Loucy (cell line): ENCODE data around the gene HLA-DRB1.

Experiments
- H2AFZ ChIP-seq: fragments of 200-600 bp; sonication (generic); 2 replicates; pipeline ENCODE4 v1.6.0; 2016; ENCODE audit warnings: antibody characterized with exemption, mild to moderate bottlenecking, low read length, moderate library complexity
- H3F3A ChIP-seq: fragments of 200-600 bp; 2 replicates; pipeline ENCODE4 v1.6.0; 2016; ENCODE audit warnings: antibody characterized with exemption, low read depth, mild to moderate bottlenecking
- H3K27me3 ChIP-seq: fragments of 200-600 bp; sonication (generic); 2 replicates; pipeline ENCODE4 v1.6.1; 2014; ENCODE audit warnings: low read length, mild to moderate bottlenecking; ENCODE audit not compliant: insufficient read depth, poor library complexity, severe bottlenecking
- H3K36me3 ChIP-seq: fragments of 200-600 bp; sonication (generic); 2 replicates; pipeline ENCODE4 v1.6.1; 2016; ENCODE audit warnings: low read length; ENCODE audit not compliant: insufficient read depth
- H3K4me1 ChIP-seq: fragments of 200-600 bp; sonication (generic); 2 replicates; pipeline ENCODE4 v1.5.1; 2014; ENCODE audit warnings: low read length, mild to moderate bottlenecking; ENCODE audit not compliant: insufficient read depth, poor library complexity, severe bottlenecking
- H3K4me2 ChIP-seq: fragments of 200-600 bp; sonication (generic); 2 replicates; pipeline ENCODE4 v1.6.0; 2014; ENCODE audit warnings: antibody characterized with exemption, low read length, low read depth, mild to moderate bottlenecking; ENCODE audit not compliant: poor library complexity, severe bottlenecking
- H3K4me3 ChIP-seq: fragments of 200-600 bp; sonication (generic); 2 replicates; pipeline ENCODE4 v1.5.1; 2014; ENCODE audit warnings: low read length, mild to moderate bottlenecking, mixed read lengths; ENCODE audit not compliant: poor library complexity, severe bottlenecking
- H3K79me2 ChIP-seq: fragments of 200-600 bp; sonication (generic); 2 replicates; pipeline ENCODE4 v1.6.1; 2014; ENCODE audit warnings: low read length; ENCODE audit not compliant: insufficient read depth
- H3K9ac ChIP-seq: fragments of 200-600 bp; sonication (generic); 2 replicates; pipeline ENCODE4 v1.6.0; 2014; ENCODE audit warnings: mild to moderate bottlenecking, low read depth, low read length, moderate library complexity; ENCODE audit not compliant: poor library complexity, severe bottlenecking
- H3K9me2 ChIP-seq: fragments of 200-600 bp; sonication (generic); replicated peaks from 2 replicates; pipeline ENCODE4 v1.6.1; 2016; ENCODE audit warnings: low read depth, low read length, mixed read lengths
- H3K9me3 ChIP-seq: fragments of 200-600 bp; sonication (generic); 2 replicates; pipeline ENCODE4 v1.6.1; 2014; ENCODE audit warnings: mild to moderate bottlenecking, antibody characterized with exemption, low read length, low read depth; ENCODE audit not compliant: insufficient read depth
- H4K20me1 ChIP-seq: fragments of 200-600 bp; sonication (generic); 2 replicates; pipeline ENCODE4 v1.6.0; 2014; ENCODE audit warnings: antibody characterized with exemption, low read length, mild to moderate bottlenecking; ENCODE audit not compliant: insufficient read depth, poor library complexity, severe bottlenecking
- EZH2phosphoT487 ChIP-seq: fragments of 200-600 bp; IDR thresholded peaks from 2 replicates; pipeline ENCODE4 v1.6.1; 2018; ENCODE audit warnings: antibody characterized with exemption, mild to moderate bottlenecking, moderate library complexity, borderline replicate concordance
- TF ChIP-seq, protein P1 (sequence below): fragments of 200-600 bp; sonication (generic); conservative IDR thresholded peaks from 2 replicates; pipeline ENCODE4 v1.5.1; 2014; ENCODE audit warnings: mild to moderate bottlenecking, antibody characterized with exemption, low read length

Gene HLA-DRB1

DNA sequence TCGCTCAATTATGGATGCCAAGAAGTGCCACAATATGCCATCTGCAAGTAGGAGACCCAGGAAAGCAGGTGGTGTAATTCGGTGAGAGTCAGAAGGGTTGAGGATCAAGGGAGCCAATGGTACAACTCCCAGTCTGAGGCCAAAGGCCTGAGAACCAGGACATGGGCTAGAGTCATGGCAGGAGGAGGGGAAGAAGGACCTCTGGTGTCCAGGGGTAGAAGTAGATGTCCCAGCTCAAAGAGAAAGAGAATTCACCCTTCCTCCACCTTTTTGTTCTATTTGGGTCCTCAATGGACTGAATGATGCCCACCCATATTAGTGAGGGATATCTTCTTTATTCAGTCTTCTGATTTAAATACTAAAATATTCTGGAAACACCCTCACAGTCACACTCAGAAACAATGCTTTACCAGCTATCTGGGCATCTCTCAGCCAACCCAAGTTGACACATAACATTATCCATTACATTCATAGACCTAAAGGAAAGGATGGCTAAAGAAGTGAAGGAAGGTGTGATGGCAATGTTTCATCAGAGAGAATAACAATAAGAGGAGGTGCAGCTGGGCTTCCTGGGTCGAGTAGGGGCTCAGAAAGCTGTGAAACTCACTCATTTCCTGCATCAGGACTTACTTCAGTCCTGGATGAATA is 26.4 kb upstream of the HLA-DRB1 start:
- no peaks in the 10 kb centered on the region for H3K9me3 ChIP-seq
- H3K27me3 ChIP-seq = peaks cover 7% of the 10 kb centered on the region
- no peaks in the 10 kb centered on the region for H3K36me3 ChIP-seq
- no peaks in the 10 kb centered on the region for H3F3A ChIP-seq
- no peak overlapping the region for H3K4me2 ChIP-seq
- no peaks in the 10 kb centered on the region for H3K9me2 ChIP-seq
- H4K20me1 ChIP-seq = no peaks in the 10 kb centered on the region
- H3K4me1 ChIP-seq = no peaks in the 10 kb centered on the region
- no peak overlapping the region for H3K9ac ChIP-seq
- H3K79me2 ChIP-seq = no peaks in the 10 kb centered on the region
- no peak overlapping the region for H3K4me3 ChIP-seq
- TF ChIP-seq, protein P1, sequence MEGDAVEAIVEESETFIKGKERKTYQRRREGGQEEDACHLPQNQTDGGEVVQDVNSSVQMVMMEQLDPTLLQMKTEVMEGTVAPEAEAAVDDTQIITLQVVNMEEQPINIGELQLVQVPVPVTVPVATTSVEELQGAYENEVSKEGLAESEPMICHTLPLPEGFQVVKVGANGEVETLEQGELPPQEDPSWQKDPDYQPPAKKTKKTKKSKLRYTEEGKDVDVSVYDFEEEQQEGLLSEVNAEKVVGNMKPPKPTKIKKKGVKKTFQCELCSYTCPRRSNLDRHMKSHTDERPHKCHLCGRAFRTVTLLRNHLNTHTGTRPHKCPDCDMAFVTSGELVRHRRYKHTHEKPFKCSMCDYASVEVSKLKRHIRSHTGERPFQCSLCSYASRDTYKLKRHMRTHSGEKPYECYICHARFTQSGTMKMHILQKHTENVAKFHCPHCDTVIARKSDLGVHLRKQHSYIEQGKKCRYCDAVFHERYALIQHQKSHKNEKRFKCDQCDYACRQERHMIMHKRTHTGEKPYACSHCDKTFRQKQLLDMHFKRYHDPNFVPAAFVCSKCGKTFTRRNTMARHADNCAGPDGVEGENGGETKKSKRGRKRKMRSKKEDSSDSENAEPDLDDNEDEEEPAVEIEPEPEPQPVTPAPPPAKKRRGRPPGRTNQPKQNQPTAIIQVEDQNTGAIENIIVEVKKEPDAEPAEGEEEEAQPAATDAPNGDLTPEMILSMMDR = no peak
- no peak for TF ChIP-seq EZH2phosphoT487
- H2AFZ ChIP-seq = no peak overlapping the region

DNA sequence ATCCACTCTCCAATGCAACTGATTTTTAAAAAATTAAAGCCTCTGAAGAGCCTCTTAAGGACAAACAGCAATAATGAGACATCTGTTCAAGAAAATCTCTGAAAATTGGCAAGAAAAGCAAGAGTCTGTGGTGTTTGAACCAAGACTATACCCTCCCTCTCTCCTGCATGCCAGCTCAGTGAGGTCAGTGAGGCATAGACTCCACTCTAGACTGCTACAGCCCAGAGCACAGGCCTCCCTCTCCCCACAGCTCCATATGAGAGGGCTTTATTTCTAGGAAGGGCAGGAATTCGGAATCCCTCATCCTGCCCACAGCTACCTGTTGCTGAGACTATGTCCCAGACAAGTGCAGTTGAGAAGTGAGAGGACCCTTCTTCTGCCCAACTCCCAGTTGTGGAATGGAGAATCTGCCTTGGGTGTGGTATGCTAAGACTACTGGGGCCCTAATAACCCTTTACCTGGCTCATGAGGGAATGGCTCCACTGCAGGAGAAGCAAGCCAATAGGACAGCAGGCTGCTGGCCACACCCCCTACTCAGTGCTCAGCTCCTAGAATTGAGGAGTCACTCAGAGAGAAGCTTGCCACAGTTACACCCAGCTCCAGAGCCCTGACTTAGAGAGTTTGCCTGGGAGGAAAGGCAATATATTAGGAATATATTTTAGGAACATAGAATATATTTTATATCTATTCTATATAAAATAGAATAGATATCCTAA is 24.9 kb upstream of the HLA-DRB1 start:
- Histone ChIP-seq H3K9ac (no peak overlapping the region), H3K9me3 (no peaks in the 10 kb centered on the region), H3K4me2 (no peak overlapping the region), H3K9me2 (no peaks in the 10 kb centered on the region), H3K27me3 (peaks cover 7% of the 10 kb centered on the region), H3K4me3 (no peak overlapping the region), H3F3A (no peaks in the 10 kb centered on the region), H3K79me2 (no peaks in the 10 kb centered on the region), H4K20me1 (no peaks in the 10 kb centered on the region), H3K36me3 (no peaks in the 10 kb centered on the region), H2AFZ (no peak overlapping the region), H3K4me1 (peaks cover 2% of the 10 kb centered on the region)
- TF ChIP-seq, protein P1 = no peak
- TF ChIP-seq EZH2phosphoT487 = no peak

DNA sequence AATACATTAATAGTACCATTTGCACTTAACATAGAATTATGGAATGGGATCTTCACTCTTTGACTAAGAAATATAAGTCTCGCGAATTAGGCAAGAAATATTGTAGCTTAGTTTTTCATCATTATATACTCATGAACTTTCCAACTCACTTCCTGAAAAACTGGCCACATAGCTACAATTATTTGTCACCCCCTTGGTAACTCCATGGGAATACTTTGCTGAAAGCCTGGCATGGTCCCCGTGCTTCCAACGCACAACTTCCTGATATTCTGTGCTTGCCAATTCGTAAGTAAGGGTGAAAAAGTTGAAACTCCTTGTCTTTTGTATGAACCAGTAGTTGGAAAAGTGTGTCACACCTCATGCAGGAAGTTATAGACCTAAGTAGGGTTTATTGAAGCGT is 23.8 kb upstream of the HLA-DRB1 start:
- TF ChIP-seq, protein P1 = no peak
- no peak for TF ChIP-seq EZH2phosphoT487
- peaks cover 7% of the 10 kb centered on the region for H3K27me3 ChIP-seq
- no peak overlapping the region for H3K4me3 ChIP-seq
- H3K79me2 ChIP-seq = no peaks in the 10 kb centered on the region
- H3K36me3 ChIP-seq = no peaks in the 10 kb centered on the region
- H3K4me1 ChIP-seq = peaks cover 3% of the 10 kb centered on the region
- H3K9me2 ChIP-seq = no peaks in the 10 kb centered on the region
- H4K20me1 ChIP-seq = no peaks in the 10 kb centered on the region
- H3K4me2 ChIP-seq = no peak overlapping the region
- no peak overlapping the region for H3K9ac ChIP-seq
- H3F3A ChIP-seq = no peaks in the 10 kb centered on the region
- no peak overlapping the region for H2AFZ ChIP-seq
- H3K9me3 ChIP-seq = no peaks in the 10 kb centered on the region
